ENCODE results near the gene TIMM29. TPM values are rescaled to one million over a fixed set of nuclear protein-coding genes. Genes with fewer than 3 reads are reported as not detected.

TIMM29 gene
- total and polyA plus RNA-seq, 2 donors (not counting 1 experiment from before 2014, with no cell fraction given): 8.4 to 24.2 TPM

GRCh38 chr19:10921199-10921909 lies 7.3 kb upstream of the TIMM29 start:
- WGBS (ENCODE audit: insufficient coverage): 97% methylated on average over 43 of the region's 43 CpGs
- no peak overlapping the region for H3K4me2 ChIP-seq (replicated peaks; ENCODE audit: low read depth, low read length, poor library complexity, severe bottlenecking)
- H4K20me1 ChIP-seq (ENCODE audit: control insufficient read depth, insufficient read depth, low read length, poor library complexity, severe bottlenecking): no peaks in the 10 kb centered on the region
- Mint-ChIP-seq H3K27ac (no peak overlapping the region), H3K4me3 (no peak overlapping the region), H3K4me1 (peaks cover 4% of the 10 kb centered on the region), H3K27me3 (no peaks in the 10 kb centered on the region), H3K9me3 (ENCODE audit: insufficient read depth) (no peaks in the 10 kb centered on the region)
- no peaks in the 10 kb centered on the region for H3K79me2 ChIP-seq (ENCODE audit: control insufficient read depth, insufficient read depth, low read length)
- ATAC-seq (ENCODE audit: low read depth): no peak
- ChIA-PET POLR2A (no interaction called here), CTCF (interaction anchor here (1.0 kb wide), 1 partner anchor 117 kb away, joined by 3 read pairs; no protein-coding TSS in a partner anchor)
- no peak overlapping the region for H3K27ac ChIP-seq (ENCODE audit: low read length in 2 of 2)
- no peak for TF ChIP-seq CTCF (IDR thresholded peaks at IDR 0.05)
- TF ChIP-seq EZH2 (IDR thresholded peaks at IDR 0.05; ENCODE audit: borderline replicate concordance, insufficient read depth, low read depth, low read length, poor library complexity, severe bottlenecking): no peak
- no peak for DNase-seq
- H3K4me3 ChIP-seq (ENCODE audit: control extremely low read depth in 1 of 5, extremely low read depth in 1 of 5, insufficient read depth in 1 of 5, low read depth in 2 of 5, low read length in 4 of 5): no peak overlapping the region
- no peaks in the 10 kb centered on the region for H3K27me3 ChIP-seq (replicated peaks in 1 of 4; ENCODE audit: control extremely low read depth in 1 of 4, control insufficient read depth in 3 of 4, insufficient read depth in 4 of 4, low read length in 3 of 4)
- no peaks in the 10 kb centered on the region for H3K4me1 ChIP-seq (ENCODE audit: control insufficient read depth in 2 of 2, insufficient read depth in 2 of 2, low read length in 2 of 2)
- no peak overlapping the region for H3K9ac ChIP-seq (ENCODE audit: low read length)
- no peak overlapping the region for H2AFZ ChIP-seq (ENCODE audit: insufficient read depth, low read depth, low read length, poor library complexity, severe bottlenecking)
- H3K36me3 ChIP-seq (replicated peaks in 1 of 2; ENCODE audit: control extremely low read depth in 1 of 2, control insufficient read depth in 1 of 2, extremely low read depth in 1 of 2, insufficient read depth in 2 of 2, low read length in 1 of 2): peaks cover 0 to 27% of the 10 kb centered on the region in 2 experiments
- intact Hi-C loops (cut with micrococcal nuclease): no loop called here
- no peaks in the 10 kb centered on the region for H3K9me3 ChIP-seq (ENCODE audit: control extremely low read depth in 1 of 3, control insufficient read depth in 2 of 3, insufficient read depth in 1 of 3, low read length in 2 of 3)

DNA sequence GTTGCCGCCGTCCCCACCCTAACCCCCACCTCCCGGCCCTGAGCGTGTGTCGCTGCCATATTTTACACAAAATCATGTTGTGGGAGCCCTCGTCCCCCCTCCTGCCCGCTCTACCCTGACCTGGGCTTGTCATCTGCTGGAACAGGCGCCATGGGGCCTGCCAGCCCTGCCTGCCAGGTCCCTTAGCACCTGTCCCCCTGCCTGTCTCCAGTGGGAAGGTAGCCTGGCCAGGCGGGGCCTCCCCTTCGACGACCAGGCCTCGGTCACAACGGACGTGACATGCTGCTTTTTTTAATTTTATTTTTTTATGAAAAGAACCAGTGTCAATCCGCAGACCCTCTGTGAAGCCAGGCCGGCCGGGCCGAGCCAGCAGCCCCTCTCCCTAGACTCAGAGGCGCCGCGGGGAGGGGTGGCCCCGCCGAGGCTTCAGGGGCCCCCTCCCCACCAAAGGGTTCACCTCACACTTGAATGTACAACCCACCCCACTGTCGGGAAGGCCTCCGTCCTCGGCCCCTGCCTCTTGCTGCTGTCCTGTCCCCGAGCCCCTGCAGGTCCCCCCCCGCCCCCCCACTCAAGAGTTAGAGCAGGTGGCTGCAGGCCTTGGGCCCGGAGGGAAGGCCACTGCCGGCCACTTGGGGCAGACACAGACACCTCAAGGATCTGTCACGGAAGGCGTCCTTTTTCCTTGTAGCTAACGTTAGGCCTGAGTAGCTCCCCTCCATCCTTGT lies 6.5 kb upstream of the TIMM29 start:
- no peaks in the 10 kb centered on the region for H4K20me1 ChIP-seq (ENCODE audit: control insufficient read depth, insufficient read depth, low read length, poor library complexity, severe bottlenecking)
- intact Hi-C loops (cut with micrococcal nuclease): no loop called here
- peaks cover 0 to 26% of the 10 kb centered on the region in 2 experiments for H3K36me3 ChIP-seq (replicated peaks in 1 of 2; ENCODE audit: control extremely low read depth in 1 of 2, control insufficient read depth in 1 of 2, extremely low read depth in 1 of 2, insufficient read depth in 2 of 2, low read length in 1 of 2)
- H3K4me1 ChIP-seq (ENCODE audit: control insufficient read depth in 2 of 2, insufficient read depth in 2 of 2, low read length in 2 of 2): no peaks in the 10 kb centered on the region
- no peak overlapping the region for H2AFZ ChIP-seq (ENCODE audit: insufficient read depth, low read depth, low read length, poor library complexity, severe bottlenecking)
- 94% methylated on average over 18 of the region's 33 CpGs for WGBS (ENCODE audit: insufficient coverage)
- POLR2A ChIA-PET: no interaction called here
- TF ChIP-seq EZH2 (IDR thresholded peaks at IDR 0.05; ENCODE audit: borderline replicate concordance, insufficient read depth, low read depth, low read length, poor library complexity, severe bottlenecking) (no peak), CTCF (IDR thresholded peaks at IDR 0.05) (no peak)
- no peak overlapping the region for H3K4me2 ChIP-seq (replicated peaks; ENCODE audit: low read depth, low read length, poor library complexity, severe bottlenecking)
- no peak overlapping the region for H3K4me3 ChIP-seq (ENCODE audit: control extremely low read depth in 1 of 5, extremely low read depth in 1 of 5, insufficient read depth in 1 of 5, low read depth in 2 of 5, low read length in 4 of 5)
- CTCF ChIA-PET: interaction anchor here (1.0 kb wide), 1 partner anchor 117 kb away, joined by 3 read pairs; no protein-coding TSS in a partner anchor
- Mint-ChIP-seq H3K4me3 (no peak overlapping the region), H3K27me3 (no peaks in the 10 kb centered on the region), H3K9me3 (ENCODE audit: insufficient read depth) (no peaks in the 10 kb centered on the region), H3K4me1 (peaks cover 4% of the 10 kb centered on the region), H3K27ac (no peak overlapping the region)
- H3K9ac ChIP-seq (ENCODE audit: low read length): no peak overlapping the region
- DNase-seq (no peak), ATAC-seq (ENCODE audit: low read depth) (no peak)
- no peaks in the 10 kb centered on the region for H3K79me2 ChIP-seq (ENCODE audit: control insufficient read depth, insufficient read depth, low read length)
- H3K27me3 ChIP-seq (replicated peaks in 1 of 4; ENCODE audit: control extremely low read depth in 1 of 4, control insufficient read depth in 3 of 4, insufficient read depth in 4 of 4, low read length in 3 of 4): no peaks in the 10 kb centered on the region
- no peaks in the 10 kb centered on the region for H3K9me3 ChIP-seq (ENCODE audit: control extremely low read depth in 1 of 3, control insufficient read depth in 2 of 3, insufficient read depth in 1 of 3, low read length in 2 of 3)
- H3K27ac ChIP-seq (ENCODE audit: low read length in 2 of 2): no peak overlapping the region

Data from B cell (primary cell).